Activated B cell treated with CpG ODN at 0.5 μM for 24 hours (primary cell): ENCODE data around the gene BBS4. TPM values are rescaled to one million over a fixed set of nuclear protein-coding genes. Genes with fewer than 3 reads are reported as not detected.

ENCODE experiments used
- ATAC-seq: fragments of 200-7000 bp; cut with Tn5 transposase; one replicate; pipeline ENCODE4 v1.10.0; 2021; ENCODE audit warnings: low read depth, mild to moderate bottlenecking, moderate library complexity
- CTCF ChIA-PET: fragments of 350-600 bp; sonication (Branson Sonifier 250); formaldehyde crosslinking; loops from one replicate; lab custom pipeline; 2021; ENCODE audit warnings: antibody characterized with exemption; lab: Charles Lee
- POLR2A ChIA-PET: fragments of 350-600 bp; sonication (Branson Sonifier 250); formaldehyde crosslinking; loops from one replicate; lab custom pipeline; 2021; ENCODE audit warnings: antibody characterized with exemption; lab: Charles Lee
- DNase-seq: peaks from one replicate; pipeline ENCODE4 v3.0.0; 2022
- H3K27ac Mint-ChIP-seq: one replicate; pipeline ENCODE4 v1.8.0; 2020; ENCODE audit warnings: mixed read lengths
- H3K27me3 Mint-ChIP-seq: one replicate; pipeline ENCODE4 v1.8.0; 2021; ENCODE audit warnings: mixed read lengths
- H3K36me3 Mint-ChIP-seq: one replicate; pipeline ENCODE4 v1.8.0; 2021; ENCODE audit warnings: low read depth, mixed read lengths
- H3K4me1 Mint-ChIP-seq: one replicate; pipeline ENCODE4 v1.8.0; 2021; ENCODE audit warnings: mixed read lengths
- H3K4me3 Mint-ChIP-seq: one replicate; pipeline ENCODE4 v1.8.0; 2020; ENCODE audit warnings: mild to moderate bottlenecking, mixed read lengths
- H3K9me3 Mint-ChIP-seq: one replicate; pipeline ENCODE4 v1.8.0; 2020; ENCODE audit warnings: mixed read lengths
- intact Hi-C: fragments of 100-400 bp; cut with micrococcal nuclease; formaldehyde crosslinking; loops from one replicate; pipeline ENCODE4 v1.15.1; 2024
- total RNA-seq: library from RNA; stranded (reverse); gene quantifications from 2 replicates; pipeline ENCODE4 v1.2.3, GENCODE V29; 2022
- TF ChIP-seq, protein P1 (sequence below): fragments of 200-600 bp; IDR thresholded peaks from one replicate; pipeline ENCODE4 v1.8.0; 2022; ENCODE audit warnings: antibody characterized with exemption, mild to moderate bottlenecking

The BBS4 gene
- total RNA-seq, 1 donor from 2014 or later: 21.4 TPM

- POLR2A ChIA-PET: no interaction called here
- no peak for ATAC-seq
- no peak for DNase-seq
- Mint-ChIP-seq H3K36me3 (peaks cover 55% of the 10 kb centered on the region), H3K4me1 (peaks cover 23% of the 10 kb centered on the region), H3K4me3 (no peak overlapping the region), H3K9me3 (no peaks in the 10 kb centered on the region), H3K27ac (no peak overlapping the region), H3K27me3 (no peaks in the 10 kb centered on the region)
- intact Hi-C loops: loop anchor here (5.0 kb wide), 1 partner anchor 33 kb away; the partner anchor contains the start of gene ADPGK
- CTCF ChIA-PET: interaction anchor here (0.6 kb wide), 1 partner anchor 8 kb away, joined by 3 read pairs; no protein-coding TSS in a partner anchor
- TF ChIP-seq, protein P1, sequence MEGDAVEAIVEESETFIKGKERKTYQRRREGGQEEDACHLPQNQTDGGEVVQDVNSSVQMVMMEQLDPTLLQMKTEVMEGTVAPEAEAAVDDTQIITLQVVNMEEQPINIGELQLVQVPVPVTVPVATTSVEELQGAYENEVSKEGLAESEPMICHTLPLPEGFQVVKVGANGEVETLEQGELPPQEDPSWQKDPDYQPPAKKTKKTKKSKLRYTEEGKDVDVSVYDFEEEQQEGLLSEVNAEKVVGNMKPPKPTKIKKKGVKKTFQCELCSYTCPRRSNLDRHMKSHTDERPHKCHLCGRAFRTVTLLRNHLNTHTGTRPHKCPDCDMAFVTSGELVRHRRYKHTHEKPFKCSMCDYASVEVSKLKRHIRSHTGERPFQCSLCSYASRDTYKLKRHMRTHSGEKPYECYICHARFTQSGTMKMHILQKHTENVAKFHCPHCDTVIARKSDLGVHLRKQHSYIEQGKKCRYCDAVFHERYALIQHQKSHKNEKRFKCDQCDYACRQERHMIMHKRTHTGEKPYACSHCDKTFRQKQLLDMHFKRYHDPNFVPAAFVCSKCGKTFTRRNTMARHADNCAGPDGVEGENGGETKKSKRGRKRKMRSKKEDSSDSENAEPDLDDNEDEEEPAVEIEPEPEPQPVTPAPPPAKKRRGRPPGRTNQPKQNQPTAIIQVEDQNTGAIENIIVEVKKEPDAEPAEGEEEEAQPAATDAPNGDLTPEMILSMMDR: no peak
Observed at GRCh38 chr15:72749700-72750099, 63.7 kb downstream of the BBS4 start.

- peaks cover 71% of the 10 kb centered on the region for H3K36me3 Mint-ChIP-seq
- H3K4me1 Mint-ChIP-seq: peaks cover 23% of the 10 kb centered on the region
- peak; percentile 64 for ATAC-seq
- TF ChIP-seq, protein P1: no peak
- no peak overlapping the region for H3K4me3 Mint-ChIP-seq
- CTCF ChIA-PET: interaction anchor here (0.7 to 1.1 kb wide), 3 partner anchors 15 to 514 kb away, joined by 3 read pairs; no protein-coding TSS in a partner anchor
- intact Hi-C loops: no loop called here
- no peak for DNase-seq
- H3K9me3 Mint-ChIP-seq: no peaks in the 10 kb centered on the region
- peak overlapping the region; percentile 46 for H3K27ac Mint-ChIP-seq
- POLR2A ChIA-PET: interaction anchor here (1.6 kb wide), 1 partner anchor 28 kb away, joined by 3 read pairs; no protein-coding TSS in a partner anchor
- no peaks in the 10 kb centered on the region for H3K27me3 Mint-ChIP-seq
Observed at GRCh38 chr15:72751751-72752455, 65.9 kb downstream of the BBS4 start.

- intact Hi-C loops: no loop called here
- Mint-ChIP-seq H3K27ac (no peak overlapping the region), H3K9me3 (no peaks in the 10 kb centered on the region), H3K4me1 (peaks cover 23% of the 10 kb centered on the region), H3K4me3 (no peak overlapping the region), H3K27me3 (no peaks in the 10 kb centered on the region), H3K36me3 (peaks cover 86% of the 10 kb centered on the region)
- TF ChIP-seq, protein P1: no peak
- no peak for DNase-seq
- ChIA-PET CTCF (no interaction called here), POLR2A (no interaction called here)
- ATAC-seq: no peak
Observed at GRCh38 chr15:72754096-72754495, 68.1 kb downstream of the BBS4 start.

GRCh38 chr15:72758182-72758581, 72.2 kb downstream of the BBS4 start:
- DNase-seq (no peak), ATAC-seq (no peak)
- Mint-ChIP-seq H3K9me3 (no peaks in the 10 kb centered on the region), H3K27me3 (no peaks in the 10 kb centered on the region), H3K4me3 (no peak overlapping the region), H3K27ac (no peak overlapping the region), H3K4me1 (peaks cover 5% of the 10 kb centered on the region), H3K36me3 (peaks cover 92% of the 10 kb centered on the region)
- intact Hi-C loops: no loop called here
- CTCF ChIA-PET: interaction anchor here (0.6 kb wide), 1 partner anchor 8 kb away, joined by 3 read pairs; no protein-coding TSS in a partner anchor
- TF ChIP-seq, protein P1: no peak
- POLR2A ChIA-PET: no interaction called here

GRCh38 chr15:72760590-72761260, 74.7 kb downstream of the BBS4 start:
- no peak for DNase-seq
- H3K9me3 Mint-ChIP-seq: no peaks in the 10 kb centered on the region
- no peaks in the 10 kb centered on the region for H3K4me1 Mint-ChIP-seq
- intact Hi-C loops: no loop called here
- no peaks in the 10 kb centered on the region for H3K27me3 Mint-ChIP-seq
- no peak overlapping the region for H3K27ac Mint-ChIP-seq
- H3K4me3 Mint-ChIP-seq: no peak overlapping the region
- CTCF ChIA-PET: no interaction called here
- POLR2A ChIA-PET: no interaction called here
- H3K36me3 Mint-ChIP-seq: peaks cover 91% of the 10 kb centered on the region
- ATAC-seq: no peak
- TF ChIP-seq, protein P1: no peak
